ENCODE measurements around the gene TTC19.
"Not testable (repeated sequence)": the region's sequence is repeated elsewhere in the genome, so short reads cannot be mapped to it uniquely, and the experiment has no call there.

The TTC19 gene

DNA sequence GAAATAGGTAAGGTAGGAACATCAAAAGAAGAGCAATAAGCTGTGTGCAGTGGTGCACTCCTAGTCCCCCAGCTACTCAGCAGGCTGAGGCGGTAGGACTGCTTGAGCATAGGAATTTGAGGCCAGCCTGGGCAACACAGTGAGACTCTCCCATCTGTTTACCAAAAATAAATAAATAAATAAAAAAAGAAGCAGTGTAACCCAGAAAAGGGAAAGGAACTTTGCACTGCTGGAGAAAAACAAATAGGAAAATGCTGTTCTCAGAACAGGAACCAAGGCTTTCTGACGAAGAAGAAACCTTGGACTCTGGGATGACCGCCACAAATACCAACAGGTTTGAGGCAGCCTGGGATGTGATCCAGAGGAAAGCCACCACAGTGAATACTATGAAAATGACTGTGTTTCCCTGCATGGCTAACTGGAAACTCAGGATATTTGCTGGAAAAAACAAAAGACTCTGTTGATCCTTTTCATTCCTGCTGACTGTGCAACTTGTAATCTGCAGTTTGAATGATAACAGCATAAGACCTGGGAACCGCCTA, 41.2 kb downstream of the TTC19 start:
- H3K36me3 ChIP-seq (ENCODE audit: control insufficient read depth in 4 of 4, insufficient read depth in 4 of 4, low read length in 3 of 4): peaks cover 32 to 78% (median 62%) of the 10 kb centered on the region in 4 experiments
- H3K4me1 ChIP-seq (ENCODE audit: control extremely low read depth in 1 of 4, control insufficient read depth in 4 of 4, insufficient read depth in 4 of 4, low read length in 3 of 4): peaks cover 0 to 3% (median 0%) of the 10 kb centered on the region in 4 experiments
- H3K27me3 ChIP-seq (replicated peaks in 2 of 5; ENCODE audit: control insufficient read depth in 4 of 5, insufficient read depth in 5 of 5, low read length in 4 of 5): no peaks in the 10 kb centered on the region
- no peak overlapping the region for H3K27ac ChIP-seq (ENCODE audit: insufficient read depth in 1 of 2, low read depth in 1 of 2, low read length in 2 of 2, poor library complexity in 1 of 2, severe bottlenecking in 2 of 2)
- 98% methylated on average over 3 of the region's 4 CpGs for WGBS (ENCODE audit: insufficient coverage)
- peaks cover 0 to 5% (median 0%) of the 10 kb centered on the region in 5 experiments for H3K9me3 ChIP-seq (ENCODE audit: control extremely low read depth in 1 of 5, control insufficient read depth in 4 of 5, insufficient read depth in 2 of 5, low read depth in 1 of 5, low read length in 4 of 5)
- no peak for DNase-seq
- ChIA-PET CTCF (interaction anchor here (1.2 kb wide), 1 partner anchor 29 kb away, joined by 3 read pairs; no protein-coding TSS in a partner anchor), POLR2A (no interaction called here)
- no peak overlapping the region for H3K4me3 ChIP-seq (ENCODE audit: control insufficient read depth in 1 of 7, extremely low read depth in 1 of 7, insufficient read depth in 4 of 7, low read depth in 2 of 7, low read length in 6 of 7)

DNA sequence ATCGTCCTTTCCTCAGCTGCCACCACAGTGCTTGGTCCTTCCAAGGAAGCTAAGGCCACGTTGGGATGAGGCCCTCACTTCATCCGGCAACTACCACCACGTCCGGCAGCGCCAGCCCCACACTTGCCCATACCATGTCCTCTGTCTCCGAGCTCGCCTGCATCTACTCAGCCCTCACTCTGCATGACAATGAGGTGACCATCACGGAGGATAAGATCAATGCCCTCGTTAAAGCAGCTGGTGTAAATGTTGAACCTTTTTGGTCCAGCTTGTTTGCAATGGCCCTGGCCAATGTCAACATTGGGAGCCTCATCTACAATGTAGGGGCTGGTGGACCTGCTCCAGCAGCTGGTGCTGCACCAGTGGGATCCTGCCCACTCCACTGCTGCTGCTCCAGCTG, 44.9 kb downstream of the TTC19 start:
- WGBS (ENCODE audit: insufficient coverage): 98% methylated on average over 10 of the region's 10 CpGs
- peaks cover 48 to 80% (median 63%) of the 10 kb centered on the region in 4 experiments for H3K36me3 ChIP-seq (ENCODE audit: control insufficient read depth in 4 of 4, insufficient read depth in 4 of 4, low read length in 3 of 4)
- H3K9me3 ChIP-seq (ENCODE audit: control extremely low read depth in 1 of 5, control insufficient read depth in 4 of 5, insufficient read depth in 2 of 5, low read depth in 1 of 5, low read length in 4 of 5): no peaks in the 10 kb centered on the region
- DNase-seq: no peak
- no peak overlapping the region for H3K27ac ChIP-seq (ENCODE audit: insufficient read depth in 1 of 2, low read depth in 1 of 2, low read length in 2 of 2, poor library complexity in 1 of 2, severe bottlenecking in 2 of 2)
- no peak overlapping the region for H3K4me3 ChIP-seq (ENCODE audit: control insufficient read depth in 1 of 7, extremely low read depth in 1 of 7, insufficient read depth in 4 of 7, low read depth in 2 of 7, low read length in 6 of 7)
- POLR2A ChIA-PET: no interaction called here
- no peaks in the 10 kb centered on the region for H3K4me1 ChIP-seq (ENCODE audit: control extremely low read depth in 1 of 4, control insufficient read depth in 4 of 4, insufficient read depth in 4 of 4, low read length in 3 of 4)
- no peaks in the 10 kb centered on the region for H3K27me3 ChIP-seq (replicated peaks in 2 of 5; ENCODE audit: control insufficient read depth in 4 of 5, insufficient read depth in 5 of 5, low read length in 4 of 5)
- CTCF ChIA-PET: interaction anchor here (1.3 kb wide), 1 partner anchor 8 kb away, joined by 4 read pairs; no protein-coding TSS in a partner anchor

DNA sequence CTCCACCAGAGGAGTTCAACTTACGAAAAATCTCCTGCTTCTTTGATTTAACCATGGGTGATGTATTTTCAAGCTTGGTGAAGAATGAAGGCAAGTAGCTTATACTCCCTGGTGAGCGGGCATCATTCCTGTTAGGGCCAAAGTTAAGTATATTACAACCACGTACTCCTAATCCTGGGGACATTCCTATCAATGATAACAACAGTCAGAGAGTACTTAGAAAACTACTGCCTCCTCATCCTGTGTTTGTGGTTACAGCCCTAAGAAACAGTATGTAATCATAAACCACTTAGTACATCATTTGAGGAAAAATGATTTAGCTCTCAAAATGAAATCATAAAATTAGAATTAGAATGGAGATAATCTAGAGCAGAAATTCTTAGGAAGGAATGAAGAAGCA, 47.3 kb downstream of the TTC19 start:
- Histone ChIP-seq H3K9me3 (ENCODE audit: control extremely low read depth in 1 of 5, control insufficient read depth in 4 of 5, insufficient read depth in 2 of 5, low read depth in 1 of 5, low read length in 4 of 5) (no peaks in the 10 kb centered on the region), H3K36me3 (ENCODE audit: control insufficient read depth in 4 of 4, insufficient read depth in 4 of 4, low read length in 3 of 4) (peaks cover 41 to 76% (median 53%) of the 10 kb centered on the region in 4 experiments), H3K4me1 (ENCODE audit: control extremely low read depth in 1 of 4, control insufficient read depth in 4 of 4, insufficient read depth in 4 of 4, low read length in 3 of 4) (no peaks in the 10 kb centered on the region), H3K27ac (ENCODE audit: insufficient read depth in 1 of 2, low read depth in 1 of 2, low read length in 2 of 2, poor library complexity in 1 of 2, severe bottlenecking in 2 of 2) (no peak overlapping the region), H3K4me3 (ENCODE audit: control insufficient read depth in 1 of 7, extremely low read depth in 1 of 7, insufficient read depth in 4 of 7, low read depth in 2 of 7, low read length in 6 of 7) (no peak overlapping the region), H3K27me3 (replicated peaks in 2 of 5; ENCODE audit: control insufficient read depth in 4 of 5, insufficient read depth in 5 of 5, low read length in 4 of 5) (no peaks in the 10 kb centered on the region)
- POLR2A ChIA-PET: no interaction called here
- CTCF ChIA-PET: interaction anchor here (0.9 to 1.8 kb wide), 2 partner anchors 12 to 28 kb away, joined by 3 to 7 read pairs; no protein-coding TSS in a partner anchor
- DNase-seq: no peak
- WGBS (ENCODE audit: insufficient coverage): 100% methylated on average over 1 of the region's 3 CpGs

DNA sequence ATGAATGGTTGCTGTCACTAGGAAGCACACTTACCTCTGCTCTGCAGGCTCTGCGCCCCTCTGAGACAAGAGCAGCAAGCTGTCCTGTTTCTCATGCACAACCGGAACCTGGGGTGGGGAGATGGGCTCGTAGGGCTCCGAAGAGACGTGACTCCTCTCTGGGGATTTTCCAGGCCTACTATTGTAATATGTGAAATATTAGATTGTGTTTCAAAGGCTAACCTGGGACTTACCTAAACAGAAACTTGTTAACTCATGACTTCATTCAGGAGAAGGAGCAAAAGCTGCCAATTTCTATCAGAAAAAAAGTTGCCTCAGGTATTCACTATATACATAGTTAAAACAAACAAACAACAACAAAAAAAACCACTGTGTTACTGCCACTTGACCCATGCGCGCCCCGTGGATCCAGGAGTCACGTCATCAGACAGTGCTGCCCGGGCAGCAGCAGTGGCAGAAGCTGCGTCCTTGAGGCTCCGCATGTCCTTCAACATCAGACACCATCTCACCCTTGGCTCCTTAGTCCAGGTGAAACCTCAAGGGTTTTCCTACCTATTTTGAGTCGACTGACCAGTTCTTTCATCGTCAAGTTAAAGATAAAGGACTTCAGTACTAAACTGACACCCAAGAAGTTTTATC, 49.3 kb downstream of the TTC19 start:
- Histone ChIP-seq H3K27me3 (replicated peaks in 2 of 5; ENCODE audit: control insufficient read depth in 4 of 5, insufficient read depth in 5 of 5, low read length in 4 of 5) (no peaks in the 10 kb centered on the region), H3K4me1 (ENCODE audit: control extremely low read depth in 1 of 4, control insufficient read depth in 4 of 4, insufficient read depth in 4 of 4, low read length in 3 of 4) (no peaks in the 10 kb centered on the region), H3K27ac (ENCODE audit: insufficient read depth in 1 of 2, low read depth in 1 of 2, low read length in 2 of 2, poor library complexity in 1 of 2, severe bottlenecking in 2 of 2) (no peak overlapping the region), H3K4me3 (ENCODE audit: control insufficient read depth in 1 of 7, extremely low read depth in 1 of 7, insufficient read depth in 4 of 7, low read depth in 2 of 7, low read length in 6 of 7) (no peak overlapping the region), H3K36me3 (ENCODE audit: control insufficient read depth in 4 of 4, insufficient read depth in 4 of 4, low read length in 3 of 4) (peaks cover 37 to 77% (median 47%) of the 10 kb centered on the region in 4 experiments), H3K9me3 (ENCODE audit: control extremely low read depth in 1 of 5, control insufficient read depth in 4 of 5, insufficient read depth in 2 of 5, low read depth in 1 of 5, low read length in 4 of 5) (peaks cover 0 to 11% (median 4%) of the 10 kb centered on the region in 5 experiments)
- POLR2A ChIA-PET: interaction anchor here (0.7 kb wide), 1 partner anchor 75 kb away, joined by 3 read pairs; no protein-coding TSS in a partner anchor
- CTCF ChIA-PET: interaction anchor here (1.4 kb wide), 1 partner anchor 16 kb away, joined by 3 read pairs; no protein-coding TSS in a partner anchor
- no peak for DNase-seq
- WGBS (ENCODE audit: insufficient coverage): 93% methylated on average over 10 of the region's 14 CpGs

DNA sequence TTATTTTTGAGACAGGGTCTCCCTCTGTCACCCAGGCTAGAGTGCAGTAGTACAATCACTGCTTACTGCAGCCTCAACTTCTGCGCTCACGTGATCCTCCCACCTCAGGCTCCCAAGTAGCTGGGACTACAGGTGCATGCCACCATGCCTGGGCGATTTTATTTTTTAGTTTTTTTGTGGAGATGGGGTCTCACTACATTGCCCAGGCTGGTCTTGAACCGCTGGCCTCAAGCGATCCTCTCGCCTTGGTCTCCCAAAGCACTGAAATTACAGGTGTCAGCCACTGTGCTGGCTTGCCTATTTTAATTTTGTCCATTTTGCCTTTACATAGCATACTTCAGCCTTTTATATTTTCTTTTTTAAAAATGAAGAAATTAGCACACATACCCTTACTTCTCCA, 51.2 kb downstream of the TTC19 start:
- 100% methylated on average over 3 of the region's 6 CpGs for WGBS (ENCODE audit: insufficient coverage)

DNA sequence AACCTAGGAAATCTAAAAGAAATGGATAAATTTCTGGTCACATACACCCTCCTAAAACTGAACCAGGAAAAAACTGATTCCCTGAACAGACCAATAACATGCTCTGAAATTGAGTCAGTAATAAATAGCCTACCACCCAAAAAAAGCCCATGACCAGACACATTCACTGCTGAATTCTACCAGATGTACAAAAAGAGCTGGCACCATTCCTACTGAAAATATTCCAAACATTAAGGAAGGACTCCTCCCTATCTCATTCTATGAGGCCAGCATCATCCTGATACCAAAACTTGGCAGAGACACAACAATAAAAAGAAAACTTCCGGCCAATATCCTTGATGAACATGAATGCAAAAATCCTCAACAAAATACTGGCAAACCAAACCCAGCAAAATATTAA, 52.9 kb downstream of the TTC19 start:
- POLR2A ChIA-PET: no interaction called here
- Histone ChIP-seq H3K9me3 (ENCODE audit: control extremely low read depth in 1 of 5, control insufficient read depth in 4 of 5, insufficient read depth in 2 of 5, low read depth in 1 of 5, low read length in 4 of 5) (peaks cover 0 to 11% (median 5%) of the 10 kb centered on the region in 5 experiments), H3K27me3 (replicated peaks in 2 of 5; ENCODE audit: control insufficient read depth in 4 of 5, insufficient read depth in 5 of 5, low read length in 4 of 5) (no peaks in the 10 kb centered on the region), H3K4me3 (ENCODE audit: control insufficient read depth in 1 of 7, extremely low read depth in 1 of 7, insufficient read depth in 4 of 7, low read depth in 2 of 7, low read length in 6 of 7) (no peak overlapping the region), H3K36me3 (ENCODE audit: control insufficient read depth in 4 of 4, insufficient read depth in 4 of 4, low read length in 3 of 4) (peaks cover 29 to 81% (median 37%) of the 10 kb centered on the region in 4 experiments), H3K27ac (ENCODE audit: insufficient read depth in 1 of 2, low read depth in 1 of 2, low read length in 2 of 2, poor library complexity in 1 of 2, severe bottlenecking in 2 of 2) (no peak overlapping the region), H3K4me1 (ENCODE audit: control extremely low read depth in 1 of 4, control insufficient read depth in 4 of 4, insufficient read depth in 4 of 4, low read length in 3 of 4) (no peaks in the 10 kb centered on the region)
- CTCF ChIA-PET: no interaction called here
- DNase-seq: no peak
- no CpG with 5 or more reads among the region's 1 CpG for WGBS (ENCODE audit: insufficient coverage)

More for the DNA sequence above, 51.2 kb downstream of the TTC19 start:
- Histone ChIP-seq H3K4me1 (ENCODE audit: control extremely low read depth in 1 of 4, control insufficient read depth in 4 of 4, insufficient read depth in 4 of 4, low read length in 3 of 4) (no peaks in the 10 kb centered on the region), H3K4me3 (ENCODE audit: control insufficient read depth in 1 of 7, extremely low read depth in 1 of 7, insufficient read depth in 4 of 7, low read depth in 2 of 7, low read length in 6 of 7) (no peak overlapping the region), H3K36me3 (ENCODE audit: control insufficient read depth in 4 of 4, insufficient read depth in 4 of 4, low read length in 3 of 4) (peaks cover 26 to 78% (median 42%) of the 10 kb centered on the region in 4 experiments), H3K27me3 (replicated peaks in 2 of 5; ENCODE audit: control insufficient read depth in 4 of 5, insufficient read depth in 5 of 5, low read length in 4 of 5) (no peaks in the 10 kb centered on the region), H3K27ac (ENCODE audit: insufficient read depth in 1 of 2, low read depth in 1 of 2, low read length in 2 of 2, poor library complexity in 1 of 2, severe bottlenecking in 2 of 2) (no peak overlapping the region), H3K9me3 (ENCODE audit: control extremely low read depth in 1 of 5, control insufficient read depth in 4 of 5, insufficient read depth in 2 of 5, low read depth in 1 of 5, low read length in 4 of 5) (peaks cover 0 to 11% (median 5%) of the 10 kb centered on the region in 5 experiments)
- POLR2A ChIA-PET: no interaction called here
- DNase-seq: no peak
- CTCF ChIA-PET: no interaction called here

DNA sequence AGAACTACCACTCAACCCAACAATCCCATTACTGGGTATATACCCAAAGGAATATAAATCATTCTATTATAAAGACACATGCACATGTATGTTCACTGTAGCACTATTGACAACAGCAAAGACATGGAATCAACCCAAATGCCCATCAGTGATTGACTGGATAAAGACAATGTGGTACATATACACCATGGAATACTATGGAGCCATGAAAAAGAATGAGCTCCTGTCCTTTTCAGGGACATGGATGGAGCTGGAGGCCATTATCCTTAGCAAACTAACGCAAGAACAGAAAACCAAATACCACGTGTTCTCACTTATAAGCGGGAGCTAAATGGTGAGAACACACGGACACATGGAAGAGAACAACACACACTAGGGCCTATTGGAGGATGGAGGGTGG, 55.5 kb downstream of the TTC19 start:
- H3K4me3 ChIP-seq (ENCODE audit: control insufficient read depth in 1 of 7, extremely low read depth in 1 of 7, insufficient read depth in 4 of 7, low read depth in 2 of 7, low read length in 6 of 7); H3K4me1 ChIP-seq (ENCODE audit: control extremely low read depth in 1 of 4, control insufficient read depth in 4 of 4, insufficient read depth in 4 of 4, low read length in 3 of 4); DNase-seq; POLR2A ChIA-PET; H3K27ac ChIP-seq (ENCODE audit: insufficient read depth in 1 of 2, low read depth in 1 of 2, low read length in 2 of 2, poor library complexity in 1 of 2, severe bottlenecking in 2 of 2); H3K27me3 ChIP-seq (replicated peaks in 2 of 5; ENCODE audit: control insufficient read depth in 4 of 5, insufficient read depth in 5 of 5, low read length in 4 of 5): not testable (repeated sequence)
- CTCF ChIA-PET: interaction anchor here (1.4 kb wide), 1 partner anchor 8 kb away, joined by 5 read pairs; no protein-coding TSS in a partner anchor
- Histone ChIP-seq H3K36me3 (ENCODE audit: control insufficient read depth in 4 of 4, insufficient read depth in 4 of 4, low read length in 3 of 4) (peaks cover 35 to 81% (median 41%) of the 10 kb centered on the region in 4 experiments), H3K9me3 (ENCODE audit: control extremely low read depth in 1 of 5, control insufficient read depth in 4 of 5, insufficient read depth in 2 of 5, low read depth in 1 of 5, low read length in 4 of 5) (peaks cover 0 to 11% (median 5%) of the 10 kb centered on the region in 5 experiments)
- no CpG with 5 or more reads among the region's 4 CpGs for whole genome bisulfite sequencing (ENCODE audit: insufficient coverage)
